ENCODE results near the gene PPP2R1B. TPM values are rescaled to one million over a fixed set of nuclear protein-coding genes. Genes with fewer than 3 reads are reported as not detected.
A peak's percentile ranks its signal among the peaks of the same experiment; 100 is the strongest.

The PPP2R1B gene
- total and polyA plus RNA-seq, 2 donors (not counting 3 experiments of a cell fraction or from before 2014, with no cell fraction given): 18.0 to 50.8 TPM

- no peak for DNase-seq (ENCODE audit: low read depth, low spot score)
- Histone ChIP-seq H3K4me1 (ENCODE audit: control insufficient read depth, extremely low read depth, insufficient read depth, low read length) (peaks cover 15% of the 10 kb centered on the region), H3K9me1 (replicated peaks; ENCODE audit: control insufficient read depth, extremely low read depth, insufficient read depth, low read length) (no peaks in the 10 kb centered on the region), H3K9ac (replicated peaks; ENCODE audit: extremely low read depth, insufficient read depth, low read length) (peak overlapping the region; percentile 82), H3K4me2 (ENCODE audit: insufficient read depth, low read length) (peak overlapping the region; percentile 83), H3K9me3 (replicated peaks; ENCODE audit: control insufficient read depth, insufficient read depth, low read length) (no peaks in the 10 kb centered on the region), H2AFZ (ENCODE audit: low read depth, low read length) (peak overlapping the region; percentile 92), H3K4me3 (replicated peaks in 1 of 3; ENCODE audit: insufficient read depth in 1 of 3, low read depth in 1 of 3, low read length in 3 of 3) (peak overlapping the region; percentile 64 to 73 (median 68)), H4K20me1 (replicated peaks; ENCODE audit: control insufficient read depth, extremely low read depth, insufficient read depth, low read length) (no peaks in the 10 kb centered on the region), H3K79me2 (ENCODE audit: control insufficient read depth, insufficient read depth, low read length) (peaks cover 12% of the 10 kb centered on the region), H3K27ac (ENCODE audit: insufficient read depth, low read depth, low read length) (peak overlapping the region; percentile 35), H3K36me3 (ENCODE audit: control insufficient read depth in 2 of 2, extremely low read depth in 1 of 2, insufficient read depth in 2 of 2, low read length in 2 of 2) (peaks cover 0 to 5% of the 10 kb centered on the region in 2 experiments), H3K27me3 (ENCODE audit: control insufficient read depth in 2 of 2, insufficient read depth in 2 of 2, low read length in 2 of 2) (no peaks in the 10 kb centered on the region)
- dilution Hi-C loops (cut with MboI; ENCODE audit: extremely low pct_ligation_motif_present, low sequenced_read_pairs): no loop called here
- ChIA-PET POLR2A (interaction anchor here (1.3 to 1.5 kb wide), 2 partner anchors 32 to 33 kb away, joined by 5 read pairs; no protein-coding TSS in a partner anchor), CTCF (interaction anchor here (0.8 to 6.9 kb wide), 12 partner anchors 10 to 180 kb away, joined by 3 to 82 read pairs (median 8); no protein-coding TSS in a partner anchor)
- TF ChIP-seq FOS (IDR thresholded peaks at IDR 0.05; ENCODE audit: borderline replicate concordance, insufficient read depth, low read length): no peak
- no peak for TF ChIP-seq POLR2A (IDR thresholded peaks at IDR 0.05; ENCODE audit: low read depth, low read length)
- TF ChIP-seq POLR2AphosphoS5 (IDR thresholded peaks at IDR 0.05; ENCODE audit: insufficient read depth, low read depth, low read length): no peak
- no peak for TF ChIP-seq GATA2 (IDR thresholded peaks at IDR 0.05; ENCODE audit: insufficient read depth, insufficient read length, low read depth, low read length)
- no peak for TF ChIP-seq CTCF (IDR thresholded peaks at IDR 0.05; ENCODE audit: extremely low read depth in 1 of 2, insufficient read depth in 1 of 2, low read depth in 1 of 2, low read length in 2 of 2)
- TF ChIP-seq MAX (IDR thresholded peaks at IDR 0.05; ENCODE audit: insufficient read depth, insufficient read length): no peak
- TF ChIP-seq MYC (IDR thresholded peaks at IDR 0.05; ENCODE audit: low read depth, low read length): no peak
- TF ChIP-seq EZH2 (IDR thresholded peaks at IDR 0.05; ENCODE audit: borderline replicate concordance, low read depth, low read length, severe bottlenecking): no peak
- no peak for TF ChIP-seq JUN (IDR thresholded peaks at IDR 0.05; ENCODE audit: borderline replicate concordance, insufficient read depth, insufficient read length, low read depth)
- BruUV-seq (replicated peaks): no TSS peak
- intact Hi-C loops (cut with micrococcal nuclease): loop anchor here (1.0 to 2.0 kb wide), 5 partner anchors 28 to 164 kb away; partner anchors contain the start of gene SIK2
- FAIRE-seq: no peak
Observed at GRCh38 chr11:111766834-111767142, 599 bp upstream of the PPP2R1B start.
